SJSA1 (cell line): ENCODE results near the gene CCR2. TPM values are rescaled to one million over a fixed set of nuclear protein-coding genes. Genes with fewer than 3 reads are reported as not detected.
A peak's percentile ranks its signal among the peaks of the same experiment; 100 is the strongest.
"Not testable (repeated sequence)": the region's sequence is repeated elsewhere in the genome, so short reads cannot be mapped to it uniquely, and the experiment has no call there.

Experiments
- DNase-seq, 2 experiments: peaks; one replicate each; pipeline ENCODE4 v3.0.0-alpha.2; 2015 to 2020; ENCODE audit warnings: low spot score in 2 of 2, low read depth in 1 of 2
- H3K27ac ChIP-seq: fragments of 250-450 bp; sonication (Bioruptor Pico); 2 replicates; pipeline ENCODE4 v1.5.1; 2020; ENCODE audit warnings: mild to moderate bottlenecking, moderate library complexity
- H3K27me3 ChIP-seq: fragments of 250-450 bp; sonication (Bioruptor Pico); replicated peaks from 2 replicates; pipeline ENCODE4 v1.5.1; 2020; ENCODE audit warnings: mild to moderate bottlenecking, moderate library complexity
- H3K36me3 ChIP-seq: fragments of 250-450 bp; sonication (Bioruptor Pico); 2 replicates; pipeline ENCODE4 v1.5.1; 2020; ENCODE audit warnings: mild to moderate bottlenecking
- H3K4me1 ChIP-seq: fragments of 250-450 bp; sonication (Bioruptor Pico); replicated peaks from 2 replicates; pipeline ENCODE4 v1.6.1; 2021; ENCODE audit warnings: mild to moderate bottlenecking
- H3K4me3 ChIP-seq: fragments of 250-450 bp; sonication (Bioruptor Pico); 2 replicates; pipeline ENCODE4 v1.5.1; 2020; ENCODE audit warnings: mild to moderate bottlenecking
- H3K9me3 ChIP-seq: fragments of 250-450 bp; sonication (Bioruptor Pico); replicated peaks from 2 replicates; pipeline ENCODE4 v1.5.1; 2020; ENCODE audit warnings: mild to moderate bottlenecking
- total RNA-seq: library from RNA; depleted of rRNA; stranded (reverse); fragments of >200 nt; shearing (Covaris generic); gene quantifications from 2 replicates; pipeline ENCODE4 v1.2.3, GENCODE V29; 2014

The CCR2 gene
- total RNA-seq, 1 experiment from 2014 or later: not detected

DNA sequence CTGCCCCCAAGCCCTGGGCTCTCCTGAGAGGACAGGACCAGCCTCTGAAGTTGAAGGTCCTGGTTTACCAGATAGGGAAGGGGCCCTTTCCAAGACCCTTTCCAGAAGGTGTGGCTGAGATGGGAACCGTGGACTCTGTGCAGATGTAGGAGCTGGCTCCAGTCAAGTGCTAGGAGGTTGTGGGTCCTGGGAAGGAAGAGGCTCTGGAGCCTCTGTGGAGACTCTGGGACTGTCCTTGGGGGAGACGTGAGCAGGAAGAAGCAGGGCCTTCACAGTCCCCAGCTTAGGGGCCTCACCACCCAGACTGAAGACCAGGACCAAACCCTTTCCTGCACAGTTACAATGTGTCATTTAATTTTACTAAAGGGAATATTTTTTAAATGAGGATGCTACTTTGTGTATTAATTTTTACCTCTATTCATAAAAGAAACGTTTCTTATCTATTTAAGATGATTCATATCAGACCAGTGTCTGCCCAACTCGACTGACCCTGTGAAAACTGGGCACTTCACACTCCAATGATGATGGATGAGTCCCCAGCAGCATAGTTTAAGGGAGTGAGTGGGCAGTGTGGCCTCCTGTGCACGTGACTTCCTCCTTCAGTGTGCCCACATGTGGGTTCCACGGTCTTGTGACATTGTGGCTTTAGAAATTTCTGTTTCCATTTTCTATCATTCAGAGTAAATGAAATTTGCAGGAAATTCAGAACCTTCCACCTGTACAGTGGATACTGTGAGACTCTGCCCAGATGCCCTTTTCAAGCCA is 42.0 kb downstream of the CCR2 start:
- H3K9me3 ChIP-seq: no peaks in the 10 kb centered on the region
- no peak overlapping the region for H3K27ac ChIP-seq
- H3K4me1 ChIP-seq: peaks cover 16% of the 10 kb centered on the region
- no peak overlapping the region for H3K4me3 ChIP-seq
- H3K27me3 ChIP-seq: no peaks in the 10 kb centered on the region
- DNase-seq: no peak
- H3K36me3 ChIP-seq: no peaks in the 10 kb centered on the region

DNA sequence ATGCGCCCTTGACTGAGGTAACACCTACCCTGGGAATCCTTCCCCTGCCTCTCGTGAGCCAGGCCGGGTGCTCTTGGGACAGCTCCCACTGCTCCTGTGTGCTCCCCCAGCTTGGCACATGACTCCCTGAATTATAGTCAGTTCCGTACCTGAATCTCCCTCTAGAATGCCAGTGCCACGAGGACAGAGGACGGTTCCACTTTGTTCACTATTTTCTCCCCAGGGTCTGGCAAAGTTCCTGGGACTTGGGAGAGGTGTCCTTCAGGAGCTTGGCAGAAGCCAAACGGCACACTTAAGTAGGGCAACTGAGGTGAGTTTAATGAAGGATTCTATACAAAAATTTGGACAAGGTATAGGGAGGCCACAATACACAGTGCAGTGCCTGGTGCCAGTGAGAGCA is 43.2 kb downstream of the CCR2 start:
- Histone ChIP-seq H3K4me3 (no peak overlapping the region), H3K27ac (no peak overlapping the region), H3K27me3 (no peaks in the 10 kb centered on the region), H3K4me1 (peaks cover 16% of the 10 kb centered on the region), H3K36me3 (no peaks in the 10 kb centered on the region), H3K9me3 (no peaks in the 10 kb centered on the region)
- DNase-seq: no peak

DNA sequence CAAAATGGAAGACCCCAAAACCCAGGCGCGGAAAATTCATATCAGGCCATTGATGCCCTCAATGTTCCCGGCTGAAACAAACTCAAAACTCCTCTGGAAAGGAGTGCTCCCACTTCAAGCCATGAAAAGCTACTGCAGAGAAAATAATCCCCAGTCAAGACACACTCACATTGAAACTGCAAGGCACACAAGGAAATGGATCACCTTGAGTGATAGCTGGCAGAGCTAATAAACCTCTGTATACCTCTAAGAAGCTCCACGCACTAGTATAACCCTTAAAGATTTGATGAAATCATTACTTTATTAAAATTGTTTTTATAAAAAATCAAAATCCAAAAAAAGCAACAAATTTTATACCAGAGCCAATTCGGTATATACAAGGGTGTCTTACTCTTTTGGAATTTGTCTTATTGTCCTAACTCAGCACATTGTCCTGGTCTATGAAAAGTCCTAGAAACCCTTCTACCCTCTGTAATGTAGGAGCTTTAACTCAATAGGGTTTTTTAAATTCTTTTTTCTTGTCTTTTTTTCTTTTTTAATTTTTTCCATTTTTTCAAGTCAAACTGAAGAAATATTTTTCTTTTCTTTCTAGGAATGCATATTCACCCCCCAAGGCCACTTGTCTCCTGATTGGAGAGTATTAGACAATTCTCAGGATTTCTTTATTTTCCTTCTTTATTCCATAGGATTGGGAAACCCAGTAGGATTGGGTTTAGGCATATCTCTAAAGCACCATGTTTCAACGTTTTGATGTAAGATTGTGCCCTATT is 44.5 kb downstream of the CCR2 start:
- no peak overlapping the region for H3K4me3 ChIP-seq
- H3K27me3 ChIP-seq: no peaks in the 10 kb centered on the region
- H3K27ac ChIP-seq: no peak overlapping the region
- H3K4me1 ChIP-seq: peaks cover 16% of the 10 kb centered on the region
- DNase-seq: no peak
- H3K9me3 ChIP-seq: no peaks in the 10 kb centered on the region
- H3K36me3 ChIP-seq: no peaks in the 10 kb centered on the region

DNA sequence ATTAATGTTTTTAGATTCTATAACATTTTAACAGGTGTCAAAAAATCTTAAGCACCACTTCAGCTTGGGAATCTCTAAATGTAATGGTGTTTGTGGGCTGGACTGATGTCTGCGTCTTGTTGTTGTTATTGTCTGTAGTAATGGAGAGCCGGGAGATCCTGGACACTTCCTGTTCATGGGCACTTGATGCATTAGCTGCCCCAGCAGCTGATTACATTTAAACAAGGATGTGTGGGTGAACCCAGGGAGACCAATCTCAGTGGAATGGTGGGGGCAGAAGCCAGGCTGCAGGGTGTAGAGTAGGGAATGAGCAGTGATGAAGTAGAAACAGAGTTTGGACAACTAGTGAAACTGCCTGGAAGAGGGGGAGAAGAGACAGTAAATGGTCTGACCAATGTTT is 45.2 kb downstream of the CCR2 start:
- Histone ChIP-seq H3K27ac (no peak overlapping the region), H3K9me3 (no peaks in the 10 kb centered on the region), H3K27me3 (no peaks in the 10 kb centered on the region), H3K4me1 (peaks cover 16% of the 10 kb centered on the region), H3K4me3 (no peak overlapping the region), H3K36me3 (no peaks in the 10 kb centered on the region)
- no peak for DNase-seq

DNA sequence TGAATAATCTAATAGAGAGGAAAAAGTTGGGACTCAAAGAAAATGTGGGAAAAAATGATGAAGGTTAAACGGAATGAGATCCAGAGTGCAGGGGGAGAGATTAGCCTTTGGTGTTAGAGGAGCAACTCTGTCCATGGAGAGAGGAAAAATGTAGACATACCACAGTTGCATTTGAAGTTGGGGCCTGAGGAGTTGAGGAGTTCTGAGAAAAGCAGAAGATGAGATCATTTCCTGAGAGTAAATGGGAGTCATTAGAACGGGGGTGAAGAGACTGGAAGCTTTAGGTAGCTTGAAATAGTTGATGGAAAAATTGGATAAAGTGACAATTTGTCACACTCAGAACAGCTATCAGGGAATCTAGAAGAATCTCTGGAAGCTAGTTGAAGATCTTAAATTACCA is 45.6 kb downstream of the CCR2 start:
- Histone ChIP-seq H3K27me3 (no peaks in the 10 kb centered on the region), H3K36me3 (no peaks in the 10 kb centered on the region), H3K4me1 (peaks cover 16% of the 10 kb centered on the region), H3K27ac (no peak overlapping the region), H3K4me3 (no peak overlapping the region), H3K9me3 (no peaks in the 10 kb centered on the region)
- DNase-seq: no peak

DNA sequence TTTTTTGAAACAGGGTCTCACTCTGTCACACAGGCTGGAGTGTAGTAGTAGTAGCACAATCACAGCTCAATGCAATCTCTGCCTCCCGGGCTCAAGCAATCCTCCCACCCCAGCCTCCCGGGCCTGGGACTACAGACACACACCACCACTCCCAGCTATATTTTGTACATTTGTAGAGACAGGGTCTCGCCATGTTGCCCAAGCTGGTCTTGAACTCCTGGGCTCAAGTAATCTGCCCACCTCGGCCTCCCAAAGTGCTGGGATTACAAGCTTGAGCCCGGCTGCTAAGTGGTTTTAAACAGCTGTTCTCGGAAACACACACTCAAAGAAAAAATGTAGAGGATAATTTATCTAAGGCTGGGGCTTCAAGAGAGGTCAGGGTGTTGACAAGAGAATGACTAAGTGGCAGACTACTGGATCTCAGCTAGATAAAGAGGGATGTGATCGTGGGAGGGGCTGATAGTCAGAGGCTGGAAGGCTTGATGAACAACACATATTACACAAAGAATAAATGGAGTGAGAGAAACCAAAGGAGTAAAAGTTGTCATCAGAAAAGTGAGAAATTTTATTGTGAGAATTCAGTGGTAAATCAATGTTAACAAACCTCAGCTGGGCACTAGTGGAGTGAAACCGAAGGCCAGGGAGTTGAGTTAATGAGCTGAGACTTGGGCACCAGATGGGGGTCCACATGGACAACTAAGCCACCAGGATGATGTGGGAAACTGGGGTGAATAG is 46.3 kb downstream of the CCR2 start:
- H3K36me3 ChIP-seq: no peaks in the 10 kb centered on the region
- H3K27me3 ChIP-seq: no peaks in the 10 kb centered on the region
- peak in 1 of 2 experiments; percentile 33 for DNase-seq
- H3K9me3 ChIP-seq: no peaks in the 10 kb centered on the region
- peaks cover 21% of the 10 kb centered on the region for H3K4me1 ChIP-seq
- no peak overlapping the region for H3K27ac ChIP-seq
- H3K4me3 ChIP-seq: no peak overlapping the region

DNA sequence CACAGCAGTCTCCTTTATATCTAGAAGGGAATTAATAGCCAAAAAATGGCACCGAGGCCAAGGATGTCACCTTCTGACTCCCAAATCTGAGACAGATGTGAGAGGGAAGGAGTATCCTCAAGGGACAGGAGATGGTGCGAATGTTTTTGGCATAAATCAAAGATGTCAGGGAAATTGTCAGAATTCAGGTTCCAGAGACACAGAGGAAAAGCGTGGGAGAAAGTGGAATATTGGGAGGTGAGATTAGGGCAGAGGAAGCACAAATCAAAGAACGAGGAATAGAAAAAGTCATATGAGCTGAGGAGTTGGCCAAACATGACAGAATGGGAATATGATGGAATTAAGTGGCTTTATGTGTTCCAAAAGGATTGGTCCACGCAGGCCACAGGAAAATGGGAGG is 46.9 kb downstream of the CCR2 start:
- Histone ChIP-seq H3K4me1 (peaks cover 28% of the 10 kb centered on the region), H3K36me3 (no peaks in the 10 kb centered on the region)
- DNase-seq: no peak

DNA sequence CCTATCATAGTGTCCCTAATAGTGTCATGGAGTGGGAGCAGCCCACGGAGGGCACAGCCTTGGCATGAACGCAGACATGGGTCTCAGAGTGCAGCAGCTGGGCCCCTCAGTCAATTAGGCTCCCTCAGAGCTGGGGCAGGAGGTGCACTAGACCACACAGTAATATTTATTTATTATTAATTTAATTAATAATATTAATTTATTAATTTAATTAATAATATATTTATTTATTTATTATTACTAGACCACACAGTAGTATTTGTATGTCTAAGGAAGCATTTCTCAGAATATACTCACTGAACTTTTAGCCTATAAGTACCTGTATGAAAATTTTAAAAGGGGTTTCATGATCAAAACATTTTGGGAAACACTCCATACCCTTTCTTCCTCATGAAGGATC is 47.7 kb downstream of the CCR2 start:
- no peak overlapping the region for H3K27ac ChIP-seq
- H3K4me1 ChIP-seq: peaks cover 35% of the 10 kb centered on the region
- H3K9me3 ChIP-seq: no peaks in the 10 kb centered on the region
- no peaks in the 10 kb centered on the region for H3K36me3 ChIP-seq
- no peaks in the 10 kb centered on the region for H3K27me3 ChIP-seq
- H3K4me3 ChIP-seq: no peak overlapping the region
- no peak for DNase-seq

More for the DNA sequence above, 46.9 kb downstream of the CCR2 start:
- Histone ChIP-seq H3K4me3 (no peak overlapping the region), H3K27ac (no peak overlapping the region), H3K27me3 (no peaks in the 10 kb centered on the region), H3K9me3 (no peaks in the 10 kb centered on the region)

DNA sequence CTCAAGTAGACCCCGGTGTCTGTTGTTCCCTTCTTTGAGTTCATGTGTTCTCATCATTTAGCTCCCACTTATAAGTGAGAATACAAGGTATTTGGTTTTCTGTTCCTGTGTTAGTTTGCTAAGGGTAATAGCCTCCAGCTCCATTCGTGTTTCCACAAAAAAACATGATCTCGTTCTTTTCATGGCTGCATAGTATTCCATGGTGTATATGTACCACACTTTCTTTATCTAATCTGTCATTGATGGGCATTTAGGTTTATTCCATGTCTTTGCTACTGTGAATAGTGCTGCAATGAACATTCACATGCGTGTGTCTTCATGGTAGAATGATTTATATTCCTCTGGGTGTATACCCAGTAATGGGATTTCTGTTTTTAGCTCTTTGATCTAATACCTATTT is 49.0 kb downstream of the CCR2 start:
- not testable (repeated sequence) for H3K9me3 ChIP-seq, H3K4me3 ChIP-seq, H3K27me3 ChIP-seq, H3K27ac ChIP-seq, H3K36me3 ChIP-seq, DNase-seq
- peaks cover 48% of the 10 kb centered on the region for H3K4me1 ChIP-seq

DNA sequence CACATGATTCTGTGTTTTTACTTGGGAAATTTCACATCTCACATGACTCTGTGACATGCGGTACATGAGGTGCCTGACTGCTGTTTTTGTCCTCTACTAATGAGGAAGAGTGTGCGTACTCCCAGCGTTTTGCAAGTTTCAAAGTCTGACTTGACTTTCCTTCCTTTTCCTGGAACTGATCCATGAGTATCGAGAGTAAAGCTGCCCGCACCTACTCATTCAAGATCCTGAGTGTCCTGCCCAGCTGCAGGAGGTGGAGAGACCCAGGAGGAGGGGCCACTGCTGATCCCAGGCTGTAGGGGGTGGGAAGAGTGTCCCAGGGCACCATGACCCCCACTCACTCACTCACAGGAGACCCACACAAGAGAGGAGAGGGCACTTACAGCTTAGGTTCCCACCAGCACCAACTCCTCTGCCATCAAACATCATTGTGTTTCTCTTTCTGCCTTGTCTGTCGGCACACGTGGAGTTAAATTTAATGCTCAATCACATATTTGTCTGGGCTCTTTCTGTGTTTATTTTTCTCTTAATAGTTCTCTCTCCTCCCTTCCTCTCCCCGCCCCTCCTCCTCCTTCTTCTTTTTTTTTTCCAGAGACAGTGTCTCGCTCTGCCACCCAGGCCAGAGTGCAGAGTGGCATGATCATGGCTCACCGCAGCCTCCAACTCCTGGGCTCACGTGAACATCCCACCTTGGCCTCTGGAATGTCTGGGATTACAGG is 51.5 kb downstream of the CCR2 start:
- no peaks in the 10 kb centered on the region for H3K27me3 ChIP-seq
- DNase-seq: peak in 1 of 2 experiments; percentile 34
- H3K4me1 ChIP-seq: peaks cover 40% of the 10 kb centered on the region
- no peaks in the 10 kb centered on the region for H3K36me3 ChIP-seq
- H3K27ac ChIP-seq: no peak overlapping the region
- no peak overlapping the region for H3K4me3 ChIP-seq
- H3K9me3 ChIP-seq: no peaks in the 10 kb centered on the region

DNA sequence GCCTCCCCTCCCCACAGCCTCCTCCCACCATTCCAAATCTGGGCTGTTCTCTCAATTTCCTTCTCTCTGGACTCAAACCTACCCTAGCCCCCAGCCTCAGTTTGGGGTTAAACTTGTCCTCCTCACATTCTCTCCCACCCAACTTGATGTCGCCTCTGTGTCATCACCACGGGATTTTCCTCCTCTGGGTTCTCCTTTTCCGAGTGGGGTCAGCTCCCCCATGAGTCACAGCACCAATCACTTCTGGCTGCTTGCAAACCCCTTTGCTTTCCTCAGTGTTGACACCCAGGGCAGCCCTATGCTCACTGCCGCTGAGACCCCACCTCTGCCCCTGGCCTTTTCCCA is 52.5 kb downstream of the CCR2 start:
- Histone ChIP-seq H3K36me3 (no peaks in the 10 kb centered on the region), H3K4me3 (no peak overlapping the region), H3K27ac (no peak overlapping the region), H3K9me3 (no peaks in the 10 kb centered on the region), H3K27me3 (no peaks in the 10 kb centered on the region), H3K4me1 (peaks cover 38% of the 10 kb centered on the region)
- no peak for DNase-seq

DNA sequence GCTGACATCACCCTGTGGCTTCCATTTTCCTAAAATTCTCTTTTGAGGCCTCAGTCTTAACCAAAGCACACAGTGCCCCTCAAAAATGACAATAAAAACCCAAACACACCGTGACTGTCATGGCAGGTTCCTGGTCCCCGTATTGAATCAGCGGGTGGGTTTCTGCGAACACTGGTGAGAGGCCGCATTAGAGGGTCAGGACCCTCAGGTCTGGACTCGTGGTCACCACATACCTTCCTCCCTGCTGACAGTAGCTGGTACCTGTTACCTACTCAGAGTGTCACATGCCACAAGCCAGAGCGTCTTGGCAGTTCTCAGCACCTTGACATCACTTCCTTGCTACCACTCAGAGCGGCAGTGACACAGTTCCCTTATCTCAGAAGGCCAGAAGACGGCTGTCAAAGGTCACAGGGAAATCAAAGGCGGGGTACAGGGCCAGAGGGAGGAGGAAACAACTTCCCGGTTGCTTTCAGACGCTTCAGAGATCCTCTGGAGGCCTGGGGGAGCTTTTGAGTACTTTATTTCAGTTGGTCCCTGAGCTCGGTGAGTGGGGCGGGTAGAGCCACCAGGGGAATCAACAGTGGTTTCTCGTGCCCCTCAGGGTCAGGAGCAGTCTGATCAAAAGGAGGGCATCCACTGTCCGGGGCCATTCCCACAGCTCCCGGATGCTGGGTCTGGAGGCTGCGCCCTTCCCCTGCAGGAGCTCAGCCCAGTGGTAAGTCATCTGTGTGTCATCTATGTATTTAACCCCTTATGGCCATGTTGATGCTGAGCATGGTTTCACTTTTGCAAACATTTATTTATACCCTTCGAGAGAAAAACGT is 53.1 kb downstream of the CCR2 start, which contains the start of the genes CCR5AS and CCRL2:
Gene CCR5AS, minus strand, starts transcription at position 279 of the 824 bp plus-strand sequence.
Gene CCRL2, plus strand, starts transcription at position 472 of the 824 bp plus-strand sequence. CDS start 821 bp downstream, outside the sequence.
- Histone ChIP-seq H3K27me3 (no peaks in the 10 kb centered on the region), H3K4me1 (peaks cover 38% of the 10 kb centered on the region), H3K9me3 (no peaks in the 10 kb centered on the region), H3K36me3 (no peaks in the 10 kb centered on the region), H3K4me3 (peak within 1 kb of the TSS; percentile 16), H3K27ac (peak within 1 kb of the TSS; percentile 71)
- peak; percentile 44 to 62 for DNase-seq

DNA sequence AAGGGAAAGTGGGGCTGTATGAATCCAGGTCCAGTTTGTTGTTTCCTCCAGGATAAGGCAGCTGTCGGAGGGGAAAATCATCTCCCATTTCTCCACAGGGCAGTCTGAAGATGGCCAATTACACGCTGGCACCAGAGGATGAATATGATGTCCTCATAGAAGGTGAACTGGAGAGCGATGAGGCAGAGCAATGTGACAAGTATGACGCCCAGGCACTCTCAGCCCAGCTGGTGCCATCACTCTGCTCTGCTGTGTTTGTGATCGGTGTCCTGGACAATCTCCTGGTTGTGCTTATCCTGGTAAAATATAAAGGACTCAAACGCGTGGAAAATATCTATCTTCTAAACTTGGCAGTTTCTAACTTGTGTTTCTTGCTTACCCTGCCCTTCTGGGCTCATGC is 54.1 kb downstream of the CCR2 start:
- no peaks in the 10 kb centered on the region for H3K9me3 ChIP-seq
- no peaks in the 10 kb centered on the region for H3K27me3 ChIP-seq
- no peaks in the 10 kb centered on the region for H3K36me3 ChIP-seq
- H3K27ac ChIP-seq: no peak overlapping the region
- peaks cover 41% of the 10 kb centered on the region for H3K4me1 ChIP-seq
- DNase-seq: no peak
- H3K4me3 ChIP-seq: no peak overlapping the region
